Measurements from ENCODE around the gene MAG. TPM values are rescaled to one million over a fixed set of nuclear protein-coding genes. Genes with fewer than 3 reads are reported as not detected.

MAG gene
- total and polyA plus RNA-seq, 9 of the 15 experiments (the other 6 are each of a cell fraction or from before 2014, with no cell fraction given): 0.11 to 10.0 (median 1.6) TPM

DNA sequence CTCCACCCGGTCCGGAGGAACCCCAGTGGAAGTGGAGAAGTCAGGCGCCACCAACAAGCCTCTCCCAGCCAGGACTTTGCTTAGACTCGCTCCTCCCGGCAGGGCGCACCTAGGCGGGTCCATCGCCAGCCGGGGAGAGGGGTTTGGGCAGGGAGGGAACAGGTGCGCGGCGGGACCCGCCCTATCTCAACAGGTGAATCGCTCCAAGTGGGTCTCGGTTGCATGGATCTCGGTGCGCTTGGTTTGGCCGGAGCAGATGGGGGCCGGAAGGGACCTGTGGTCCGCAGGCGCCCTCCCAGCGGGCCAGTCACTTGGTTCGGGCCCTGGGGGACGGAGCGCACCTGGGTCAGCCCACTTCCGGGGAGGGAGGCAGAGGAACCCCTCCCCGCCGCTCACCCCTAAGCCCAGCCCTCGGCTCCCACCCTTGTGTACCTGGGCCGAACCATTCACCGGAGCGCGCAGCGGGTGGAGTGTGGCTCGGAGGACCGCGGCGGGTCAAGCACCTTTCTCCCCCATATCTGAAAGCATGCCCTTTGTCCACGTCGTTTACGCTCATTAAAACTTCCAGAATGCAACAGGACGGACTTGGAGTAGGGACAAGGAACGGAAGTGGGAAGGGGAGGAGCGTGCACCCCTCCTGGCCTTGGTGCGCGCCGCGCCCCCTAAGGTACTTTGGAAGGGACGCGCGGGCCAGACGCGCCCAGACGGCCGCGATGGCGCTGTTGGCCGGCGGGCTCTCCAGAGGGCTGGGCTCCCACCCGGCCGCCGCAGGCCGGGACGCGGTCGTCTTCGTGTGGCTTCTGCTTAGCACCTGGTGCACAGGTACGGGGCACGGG lies 43.4 kb upstream of the MAG start, which contains the start of gene LSR (continued):
- TF ChIP-seq, protein P1, sequence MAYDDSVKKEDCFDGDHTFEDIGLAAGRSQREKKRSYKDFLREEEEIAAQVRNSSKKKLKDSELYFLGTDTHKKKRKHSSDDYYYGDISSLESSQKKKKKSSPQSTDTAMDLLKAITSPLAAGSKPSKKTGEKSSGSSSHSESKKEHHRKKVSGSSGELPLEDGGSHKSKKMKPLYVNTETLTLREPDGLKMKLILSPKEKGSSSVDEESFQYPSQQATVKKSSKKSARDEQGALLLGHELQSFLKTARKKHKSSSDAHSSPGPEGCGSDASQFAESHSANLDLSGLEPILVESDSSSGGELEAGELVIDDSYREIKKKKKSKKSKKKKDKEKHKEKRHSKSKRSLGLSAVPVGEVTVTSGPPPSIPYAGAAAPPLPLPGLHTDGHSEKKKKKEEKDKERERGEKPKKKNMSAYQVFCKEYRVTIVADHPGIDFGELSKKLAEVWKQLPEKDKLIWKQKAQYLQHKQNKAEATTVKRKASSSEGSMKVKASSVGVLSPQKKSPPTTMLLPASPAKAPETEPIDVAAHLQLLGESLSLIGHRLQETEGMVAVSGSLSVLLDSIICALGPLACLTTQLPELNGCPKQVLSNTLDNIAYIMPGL (CRISPR knock-in tag; IDR thresholded peaks at IDR 0.05): 0 out of 2 replicates have a peak, but pooled peaks have one; percentile 33
- TF ChIP-seq ZNF75A (CRISPR knock-in tag; IDR thresholded peaks at IDR 0.05) (no peak), ZNF232 (CRISPR knock-in tag; IDR thresholded peaks at IDR 0.05) (no peak), MAZ (CRISPR knock-in tag; conservative IDR thresholded peaks at IDR 0.05 in 1 of 2, IDR thresholded peaks at IDR 0.05 in 1 of 2) (peak; percentile 66 to 92; a peak in 2 of 4 replicates), ZNF197 (CRISPR knock-in tag; IDR thresholded peaks at IDR 0.05; ENCODE audit: low read depth) (no peak), PHF21A (IDR thresholded peaks at IDR 0.05; ENCODE audit: borderline replicate concordance, low read depth) (no peak), MCM7 (IDR thresholded peaks at IDR 0.05) (no peak), GABPB2 (CRISPR knock-in tag; conservative IDR thresholded peaks at IDR 0.05) (no peak), ZNF311 (CRISPR knock-in tag; IDR thresholded peaks at IDR 0.05) (no peak)
- TF ChIP-seq, protein P2, sequence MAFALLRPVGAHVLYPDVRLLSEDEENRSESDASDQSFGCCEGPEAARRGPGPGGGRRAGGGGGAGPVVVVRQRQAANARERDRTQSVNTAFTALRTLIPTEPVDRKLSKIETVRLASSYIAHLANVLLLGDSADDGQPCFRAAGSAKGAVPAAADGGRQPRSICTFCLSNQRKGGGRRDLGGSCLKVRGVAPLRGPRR (CRISPR knock-in tag; IDR thresholded peaks at IDR 0.05): no peak
- TF ChIP-seq, protein P3, sequence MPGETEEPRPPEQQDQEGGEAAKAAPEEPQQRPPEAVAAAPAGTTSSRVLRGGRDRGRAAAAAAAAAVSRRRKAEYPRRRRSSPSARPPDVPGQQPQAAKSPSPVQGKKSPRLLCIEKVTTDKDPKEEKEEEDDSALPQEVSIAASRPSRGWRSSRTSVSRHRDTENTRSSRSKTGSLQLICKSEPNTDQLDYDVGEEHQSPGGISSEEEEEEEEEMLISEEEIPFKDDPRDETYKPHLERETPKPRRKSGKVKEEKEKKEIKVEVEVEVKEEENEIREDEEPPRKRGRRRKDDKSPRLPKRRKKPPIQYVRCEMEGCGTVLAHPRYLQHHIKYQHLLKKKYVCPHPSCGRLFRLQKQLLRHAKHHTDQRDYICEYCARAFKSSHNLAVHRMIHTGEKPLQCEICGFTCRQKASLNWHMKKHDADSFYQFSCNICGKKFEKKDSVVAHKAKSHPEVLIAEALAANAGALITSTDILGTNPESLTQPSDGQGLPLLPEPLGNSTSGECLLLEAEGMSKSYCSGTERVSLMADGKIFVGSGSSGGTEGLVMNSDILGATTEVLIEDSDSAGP (CRISPR knock-in tag; IDR thresholded peaks at IDR 0.05): peak; percentile 93
- TF ChIP-seq, protein P4, sequence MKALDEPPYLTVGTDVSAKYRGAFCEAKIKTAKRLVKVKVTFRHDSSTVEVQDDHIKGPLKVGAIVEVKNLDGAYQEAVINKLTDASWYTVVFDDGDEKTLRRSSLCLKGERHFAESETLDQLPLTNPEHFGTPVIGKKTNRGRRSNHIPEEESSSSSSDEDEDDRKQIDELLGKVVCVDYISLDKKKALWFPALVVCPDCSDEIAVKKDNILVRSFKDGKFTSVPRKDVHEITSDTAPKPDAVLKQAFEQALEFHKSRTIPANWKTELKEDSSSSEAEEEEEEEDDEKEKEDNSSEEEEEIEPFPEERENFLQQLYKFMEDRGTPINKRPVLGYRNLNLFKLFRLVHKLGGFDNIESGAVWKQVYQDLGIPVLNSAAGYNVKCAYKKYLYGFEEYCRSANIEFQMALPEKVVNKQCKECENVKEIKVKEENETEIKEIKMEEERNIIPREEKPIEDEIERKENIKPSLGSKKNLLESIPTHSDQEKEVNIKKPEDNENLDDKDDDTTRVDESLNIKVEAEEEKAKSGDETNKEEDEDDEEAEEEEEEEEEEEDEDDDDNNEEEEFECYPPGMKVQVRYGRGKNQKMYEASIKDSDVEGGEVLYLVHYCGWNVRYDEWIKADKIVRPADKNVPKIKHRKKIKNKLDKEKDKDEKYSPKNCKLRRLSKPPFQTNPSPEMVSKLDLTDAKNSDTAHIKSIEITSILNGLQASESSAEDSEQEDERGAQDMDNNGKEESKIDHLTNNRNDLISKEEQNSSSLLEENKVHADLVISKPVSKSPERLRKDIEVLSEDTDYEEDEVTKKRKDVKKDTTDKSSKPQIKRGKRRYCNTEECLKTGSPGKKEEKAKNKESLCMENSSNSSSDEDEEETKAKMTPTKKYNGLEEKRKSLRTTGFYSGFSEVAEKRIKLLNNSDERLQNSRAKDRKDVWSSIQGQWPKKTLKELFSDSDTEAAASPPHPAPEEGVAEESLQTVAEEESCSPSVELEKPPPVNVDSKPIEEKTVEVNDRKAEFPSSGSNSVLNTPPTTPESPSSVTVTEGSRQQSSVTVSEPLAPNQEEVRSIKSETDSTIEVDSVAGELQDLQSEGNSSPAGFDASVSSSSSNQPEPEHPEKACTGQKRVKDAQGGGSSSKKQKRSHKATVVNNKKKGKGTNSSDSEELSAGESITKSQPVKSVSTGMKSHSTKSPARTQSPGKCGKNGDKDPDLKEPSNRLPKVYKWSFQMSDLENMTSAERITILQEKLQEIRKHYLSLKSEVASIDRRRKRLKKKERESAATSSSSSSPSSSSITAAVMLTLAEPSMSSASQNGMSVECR (CRISPR knock-in tag; IDR thresholded peaks at IDR 0.05): peak; percentile 71; the same call in 1 of the 2 replicates
- TF ChIP-seq, protein P5, sequence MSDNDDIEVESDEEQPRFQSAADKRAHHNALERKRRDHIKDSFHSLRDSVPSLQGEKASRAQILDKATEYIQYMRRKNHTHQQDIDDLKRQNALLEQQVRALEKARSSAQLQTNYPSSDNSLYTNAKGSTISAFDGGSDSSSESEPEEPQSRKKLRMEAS (CRISPR knock-in tag; IDR thresholded peaks at IDR 0.05): peak; percentile 43
- TF ChIP-seq, protein P6, sequence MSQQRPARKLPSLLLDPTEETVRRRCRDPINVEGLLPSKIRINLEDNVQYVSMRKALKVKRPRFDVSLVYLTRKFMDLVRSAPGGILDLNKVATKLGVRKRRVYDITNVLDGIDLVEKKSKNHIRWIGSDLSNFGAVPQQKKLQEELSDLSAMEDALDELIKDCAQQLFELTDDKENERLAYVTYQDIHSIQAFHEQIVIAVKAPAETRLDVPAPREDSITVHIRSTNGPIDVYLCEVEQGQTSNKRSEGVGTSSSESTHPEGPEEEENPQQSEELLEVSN (IDR thresholded peaks at IDR 0.05; ENCODE audit: borderline replicate concordance in 1 of 2, extremely low read depth in 1 of 2, insufficient read depth in 1 of 2, insufficient read length in 1 of 2, low read depth in 1 of 2, low read length in 1 of 2, poor library complexity in 1 of 2, severe bottlenecking in 1 of 2): peak in 1 of 2 experiments; percentile 26

Measured in K562 (cell line).